ENCODE results near the gene PPP1R12B.
A peak's percentile ranks its signal among the peaks of the same experiment; 100 is the strongest.
"Not testable (repeated sequence)": the region's sequence is repeated elsewhere in the genome, so short reads cannot be mapped to it uniquely, and the experiment has no call there.

The PPP1R12B gene

GRCh38 chr1:202578001-202578504 is 229.6 kb downstream of the PPP1R12B start:
- DNase-seq (ENCODE audit: low read depth, low spot score) = peak; percentile 60
- no peak overlapping the region for H3K4me3 ChIP-seq (ENCODE audit: low read depth, low read length)
- POLR2A ChIA-PET = interaction anchor here (1.1 to 1.2 kb wide), 2 partner anchors 9 kb away, joined by 3 to 5 read pairs; no protein-coding TSS in a partner anchor
- CTCF ChIA-PET = interaction anchor here (0.9 to 8.1 kb wide), 6 partner anchors 8 to 114 kb away, joined by 3 to 58 read pairs (median 12); no protein-coding TSS in a partner anchor
- peak; percentile 0 for TF ChIP-seq CTCF (IDR thresholded peaks at IDR 0.05; ENCODE audit: insufficient read depth, low read length, missing control alignments)

- POLR2A ChIA-PET = interaction anchor here (1.1 kb wide), 1 partner anchor 8 kb away, joined by 3 read pairs; no protein-coding TSS in a partner anchor
- no peak overlapping the region for H3K4me3 ChIP-seq (ENCODE audit: low read depth, low read length)
- CTCF ChIA-PET = interaction anchor here (0.9 to 8.1 kb wide), 8 partner anchors 8 to 141 kb away, joined by 3 to 58 read pairs (median 8); no protein-coding TSS in a partner anchor
- TF ChIP-seq CTCF (IDR thresholded peaks at IDR 0.05; ENCODE audit: insufficient read depth, low read length, missing control alignments) = no peak
- no peak for DNase-seq (ENCODE audit: low read depth, low spot score)
Measured at GRCh38 chr1:202578565-202578964, 230.1 kb downstream of the PPP1R12B start.

- TF ChIP-seq CTCF (IDR thresholded peaks at IDR 0.05; ENCODE audit: insufficient read depth, low read length, missing control alignments) = no peak
- peak; percentile 84 for DNase-seq (ENCODE audit: low read depth, low spot score)
- H3K4me3 ChIP-seq (ENCODE audit: low read depth, low read length) = no peak overlapping the region
- ChIA-PET POLR2A (no interaction called here), CTCF (interaction anchor here (1.2 to 8.1 kb wide), 4 partner anchors 10 to 139 kb away, joined by 4 to 58 read pairs (median 30); no protein-coding TSS in a partner anchor)
Measured at GRCh38 chr1:202579806-202580205, 231.3 kb downstream of the PPP1R12B start.

GRCh38 chr1:202580619-202581018 is 232.1 kb downstream of the PPP1R12B start:
- H3K4me3 ChIP-seq (ENCODE audit: low read depth, low read length) = no peak overlapping the region
- no peak for TF ChIP-seq CTCF (IDR thresholded peaks at IDR 0.05; ENCODE audit: insufficient read depth, low read length, missing control alignments)
- ChIA-PET CTCF (interaction anchor here (1.0 to 8.1 kb wide), 5 partner anchors 9 to 139 kb away, joined by 3 to 58 read pairs (median 6); no protein-coding TSS in a partner anchor), POLR2A (no interaction called here)
- no peak for DNase-seq (ENCODE audit: low read depth, low spot score)

- H3K4me3 ChIP-seq (ENCODE audit: low read depth, low read length); DNase-seq (ENCODE audit: low read depth, low spot score); POLR2A ChIA-PET: not testable (repeated sequence)
- CTCF ChIA-PET = interaction anchor here (1.3 to 7.0 kb wide), 3 partner anchors 12 to 20 kb away, joined by 4 to 54 read pairs (median 14); no protein-coding TSS in a partner anchor
Measured at GRCh38 chr1:202582350-202582749, 233.9 kb downstream of the PPP1R12B start.

GRCh38 chr1:202584707-202585589 is 236.4 kb downstream of the PPP1R12B start:
- H3K4me3 ChIP-seq (ENCODE audit: low read depth, low read length) = no peak overlapping the region
- ChIA-PET POLR2A (no interaction called here), CTCF (interaction anchor here (0.9 to 6.9 kb wide), 9 partner anchors 7 to 109 kb away, joined by 3 to 82 read pairs (median 3); no protein-coding TSS in a partner anchor)
- TF ChIP-seq CTCF (IDR thresholded peaks at IDR 0.05; ENCODE audit: insufficient read depth, low read length, missing control alignments) = no peak
- DNase-seq (ENCODE audit: low read depth, low spot score) = no peak

Data from AG04449 (cell line).